GM18505 (cell line): ENCODE results near the gene PTMS.

ENCODE experiments used
- ATAC-seq: cut with Tn5 transposase; IDR thresholded peaks from one replicate; pipeline ENCODE4 v1.9.1; 2021; ENCODE audit not compliant: unreplicated experiment
- POLR2A ChIP-seq: IDR thresholded peaks from 4 replicates; pipeline ENCODE4 v1.6.1; 2011; ENCODE audit warnings: borderline replicate concordance; ENCODE audit not compliant: insufficient read depth, insufficient read length; ENCODE audit errors: extremely low read depth

Gene PTMS

DNA sequence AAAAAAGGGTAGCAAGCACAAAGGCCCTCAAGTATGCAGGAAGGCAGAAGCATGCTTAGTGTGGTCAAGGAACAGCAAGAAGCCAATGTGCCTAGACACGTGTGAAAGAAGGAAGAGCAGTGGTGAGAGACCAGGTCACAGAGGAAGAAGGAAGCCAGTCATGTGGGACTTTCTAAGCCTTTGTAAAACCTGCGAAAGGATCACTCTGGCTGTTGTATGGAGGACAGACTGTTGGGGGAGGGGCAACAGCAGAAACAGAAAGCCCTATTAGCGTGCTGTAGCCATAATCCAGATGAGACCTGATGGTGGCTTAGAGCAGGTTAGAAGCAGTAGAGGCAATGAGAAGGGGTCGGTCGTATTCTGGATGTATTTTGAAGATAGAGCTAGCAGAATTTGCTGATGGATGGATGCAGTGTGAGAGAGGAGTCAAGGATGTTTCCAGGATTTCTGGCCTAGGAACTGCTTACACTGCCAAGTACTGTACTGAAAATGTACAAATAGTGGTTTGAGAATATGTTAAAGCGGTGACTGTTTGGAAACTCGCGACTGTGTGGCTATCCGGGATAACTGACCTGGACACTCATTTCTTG, 7.6 kb upstream of the PTMS start:
- no peak for TF ChIP-seq POLR2A
- ATAC-seq: no peak

DNA sequence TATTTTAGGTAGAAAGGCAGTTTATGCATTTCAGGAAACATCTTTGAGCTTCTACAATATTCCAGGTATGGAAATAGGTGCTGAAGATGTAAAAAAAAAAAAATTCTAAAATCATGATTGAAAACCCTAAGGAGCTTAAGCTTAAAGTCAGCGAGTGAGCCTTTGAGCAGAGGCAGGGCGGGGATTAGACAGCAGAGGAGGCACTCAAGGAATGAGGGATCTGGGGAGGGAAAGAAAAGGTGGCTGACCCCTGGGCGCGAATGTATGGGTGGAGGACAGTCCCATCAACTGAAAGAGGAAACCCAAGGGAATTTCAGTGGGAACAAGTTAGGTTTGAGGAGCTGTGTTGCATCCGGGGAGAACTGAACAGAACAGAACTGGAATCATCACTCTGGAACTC, 6.4 kb upstream of the PTMS start:
- no peak for TF ChIP-seq POLR2A
- ATAC-seq: no peak

DNA sequence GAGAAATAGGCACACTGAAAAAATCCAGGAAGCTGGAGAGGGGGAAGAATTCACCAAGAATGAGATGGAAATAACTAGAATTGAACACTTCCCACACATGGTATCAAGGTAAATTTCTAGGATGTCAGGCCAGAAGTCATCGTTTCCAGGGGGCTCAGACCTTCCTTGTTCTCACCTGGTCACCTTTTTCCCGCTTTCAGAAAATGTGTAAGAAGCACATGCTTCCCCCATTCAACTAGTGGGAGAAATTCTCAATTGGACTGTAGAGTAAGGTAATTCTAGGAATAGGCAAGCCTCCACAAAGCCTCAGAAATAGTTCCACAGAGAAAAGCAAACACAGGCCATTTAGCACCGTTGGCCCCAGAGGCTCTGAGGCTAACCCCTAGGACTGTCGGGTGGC, 2.8 kb upstream of the PTMS start:
- TF ChIP-seq POLR2A: no peak
- no peak for ATAC-seq

DNA sequence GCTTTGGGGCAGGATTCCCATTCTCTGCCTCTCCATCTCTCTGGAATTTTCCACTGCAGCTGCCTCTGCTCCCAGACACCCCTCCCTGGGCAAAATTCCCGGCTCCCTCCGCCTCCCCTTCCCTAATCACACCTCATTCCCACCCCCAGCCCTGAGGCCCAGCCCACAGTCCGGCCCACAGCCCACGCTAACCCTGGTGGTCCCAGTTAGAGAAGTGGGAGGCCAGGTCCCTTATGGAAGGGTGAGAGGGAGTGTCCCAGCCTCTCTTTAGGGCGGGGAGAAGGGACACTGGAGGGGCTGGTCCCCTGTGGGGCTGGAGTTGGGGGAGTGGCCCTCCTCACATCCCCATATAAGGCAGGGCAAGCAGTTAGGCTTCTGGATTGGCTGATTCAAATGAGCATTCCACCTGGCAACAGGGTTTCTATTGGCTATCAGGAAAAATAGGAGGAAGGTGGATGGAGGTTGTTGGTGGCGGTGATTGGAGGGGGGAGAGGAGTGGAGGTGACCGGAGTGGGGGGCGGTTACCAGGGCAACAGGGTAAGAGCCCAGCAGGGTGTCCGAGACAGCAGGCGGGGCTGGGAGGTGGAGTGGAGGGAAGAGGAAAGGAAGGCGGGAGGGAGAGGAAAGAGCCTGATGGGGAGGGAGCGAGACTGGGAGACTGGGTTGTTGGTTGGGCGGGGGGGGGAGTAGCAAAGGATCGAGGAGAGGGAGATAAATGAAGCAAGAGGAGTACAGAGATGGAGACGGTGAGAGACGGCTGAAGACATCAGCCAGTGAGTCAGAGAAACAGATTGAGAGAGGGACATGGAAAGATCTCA, 1.9 kb upstream of the PTMS start:
- peak; percentile 57 for ATAC-seq
- no peak for TF ChIP-seq POLR2A

DNA sequence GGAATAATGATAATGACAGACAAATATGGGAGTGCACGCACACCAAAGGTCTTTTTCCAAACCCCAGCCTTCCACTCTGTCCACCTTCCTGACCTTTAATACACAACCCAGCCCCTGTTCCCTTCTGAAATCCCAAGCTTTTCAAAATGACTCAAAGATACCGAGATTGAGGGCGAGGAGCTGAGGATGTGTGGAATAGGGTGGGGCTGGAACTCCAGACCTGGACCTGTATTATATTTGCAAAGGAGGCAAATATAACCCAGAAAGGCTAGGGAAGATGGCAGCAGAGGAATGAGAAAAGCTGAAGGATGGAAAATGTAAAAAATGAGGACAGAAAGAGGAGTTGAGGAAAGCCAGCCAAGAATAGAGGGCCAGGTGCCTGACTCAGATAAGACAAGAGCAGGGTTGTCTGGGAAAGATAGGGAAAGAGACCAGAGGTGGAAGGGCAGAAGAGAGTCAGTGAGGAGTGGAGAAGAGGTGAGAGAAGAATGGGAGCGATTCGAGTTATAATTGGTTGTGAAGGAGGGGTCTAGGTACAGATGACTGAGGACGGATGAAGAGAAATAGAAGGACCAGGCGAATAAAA, 1.0 kb upstream of the PTMS start:
- no peak for ATAC-seq
- TF ChIP-seq POLR2A: no peak

DNA sequence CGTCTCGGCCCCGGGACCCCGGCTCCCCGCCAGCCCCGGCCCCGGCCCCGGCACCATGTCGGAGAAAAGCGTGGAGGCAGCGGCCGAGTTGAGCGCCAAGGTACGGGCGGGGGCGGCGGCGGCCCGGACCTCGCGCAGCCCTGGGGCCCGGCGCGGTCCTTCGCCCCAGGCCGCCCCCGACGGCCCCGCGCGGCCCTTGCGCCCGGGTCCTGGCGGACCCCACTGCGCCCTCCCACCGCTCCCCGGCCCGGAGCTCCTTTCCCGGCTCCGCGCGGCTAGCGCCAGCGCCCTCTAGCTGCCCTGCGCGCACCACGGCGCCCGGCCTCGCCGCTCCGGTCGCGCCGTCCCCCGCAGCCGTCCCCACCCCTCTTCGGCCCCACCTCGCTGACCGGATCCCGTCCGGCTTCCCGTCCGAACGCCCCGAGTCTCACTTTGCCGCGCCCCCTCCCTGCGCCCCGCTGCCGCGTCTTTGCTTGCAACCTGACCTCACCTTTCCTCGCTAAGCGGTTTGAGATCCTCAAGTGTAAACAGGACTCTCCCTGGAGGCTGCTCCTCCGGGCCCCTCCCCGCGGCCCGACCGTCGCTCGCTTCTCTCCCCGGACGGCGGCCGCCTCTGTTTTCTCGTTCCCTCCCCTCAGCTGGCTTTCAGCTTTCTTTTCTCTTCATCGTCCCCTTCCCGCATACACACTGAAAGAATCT, 637 bp downstream of the PTMS start:
- ATAC-seq: peak; percentile 56

DNA sequence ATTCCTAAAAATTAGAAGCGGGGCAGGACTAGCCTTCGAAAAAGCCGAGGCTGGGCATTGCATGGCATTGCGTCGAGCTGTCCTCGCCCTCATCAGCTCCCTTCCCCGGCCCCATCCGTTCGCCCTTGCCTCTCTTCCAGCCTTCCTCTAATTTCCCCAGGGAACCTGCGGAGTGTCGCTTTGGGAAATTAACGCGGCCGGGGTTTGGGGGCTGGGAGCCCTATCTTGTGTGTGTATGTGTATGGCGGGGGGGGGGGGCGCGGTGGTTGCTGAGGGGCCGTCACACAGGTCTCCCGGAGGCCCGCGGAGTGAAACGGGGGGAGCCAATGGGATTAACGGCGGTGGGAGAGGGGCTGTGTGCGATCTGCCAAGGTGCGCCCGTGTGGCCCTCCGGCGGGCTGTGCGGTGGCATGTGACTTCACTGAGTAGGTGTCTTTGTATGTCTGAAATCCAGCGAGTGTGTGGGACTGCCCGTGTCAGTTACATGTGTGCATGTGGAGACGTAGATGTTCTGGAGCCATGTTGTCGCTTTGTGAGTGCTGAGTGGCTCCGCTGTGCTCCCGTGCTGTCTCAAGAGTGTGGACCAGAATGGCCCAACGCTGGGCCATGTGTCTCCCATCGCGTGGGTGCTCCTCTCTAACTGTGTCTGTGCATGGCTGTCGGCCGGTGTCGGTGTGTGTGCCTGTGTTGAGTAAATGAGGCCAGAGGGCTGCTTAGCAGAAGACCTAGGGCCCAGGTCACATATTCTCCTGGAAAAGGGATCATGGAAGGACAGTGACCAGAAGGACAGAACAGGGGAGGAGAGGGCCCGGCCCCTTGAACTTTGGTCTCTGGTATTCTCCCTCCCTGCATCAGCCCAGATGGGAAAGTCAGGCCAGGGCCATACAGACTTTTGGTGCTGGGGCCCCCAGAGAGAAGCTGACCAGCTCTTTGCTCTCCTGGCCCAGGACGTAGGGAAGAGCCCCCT, 1.5 kb downstream of the PTMS start:
- no peak for ATAC-seq

More for the DNA sequence above, 637 bp downstream of the PTMS start:
- no peak for TF ChIP-seq POLR2A

DNA sequence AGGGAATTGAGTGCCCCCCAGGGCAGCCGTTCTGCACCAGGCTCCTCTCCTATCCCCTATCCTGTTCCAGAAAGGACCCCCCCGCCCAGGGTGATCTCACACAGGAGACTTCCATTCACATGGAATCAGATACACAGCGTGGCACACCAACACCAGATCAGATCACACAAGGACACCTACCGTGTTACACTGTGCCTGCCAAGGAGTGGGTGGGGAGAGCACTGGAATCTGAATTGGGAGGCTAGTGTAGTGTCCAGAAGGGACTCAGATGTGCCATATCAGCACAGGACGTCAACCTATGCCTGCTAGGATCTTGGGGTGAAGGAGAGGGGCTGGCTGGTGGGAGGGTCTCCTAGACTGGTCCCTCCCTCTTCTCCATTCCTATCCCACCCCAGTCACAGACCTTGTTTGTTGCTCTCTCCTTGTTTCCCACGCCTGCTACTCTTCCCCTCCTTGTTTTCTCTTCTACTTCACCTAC, 2.3 kb downstream of the PTMS start:
- no peak for TF ChIP-seq POLR2A
- ATAC-seq: no peak

More for the DNA sequence above, 1.5 kb downstream of the PTMS start:
- no peak for TF ChIP-seq POLR2A

DNA sequence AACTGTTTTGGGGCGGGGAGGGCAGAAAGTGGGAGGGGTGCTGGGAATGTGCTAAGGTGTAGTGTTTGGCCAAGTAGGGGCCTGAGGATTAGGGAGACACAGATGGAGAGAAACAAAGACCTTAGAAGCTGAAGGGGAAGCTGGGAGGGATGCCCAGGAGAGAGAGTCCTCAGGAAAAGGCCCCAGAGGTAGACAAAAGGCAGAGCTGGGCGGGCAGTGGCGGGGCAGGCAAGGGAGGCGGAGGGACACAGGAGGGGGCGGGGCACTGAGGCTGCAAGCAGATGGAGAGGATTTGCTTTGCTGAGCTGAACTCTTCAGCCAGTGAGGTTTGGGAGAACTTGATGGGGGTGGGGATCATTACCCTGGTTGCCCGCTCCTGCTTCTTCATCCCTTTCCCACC, 2.8 kb downstream of the PTMS start:
- no peak for ATAC-seq
- TF ChIP-seq POLR2A: no peak

DNA sequence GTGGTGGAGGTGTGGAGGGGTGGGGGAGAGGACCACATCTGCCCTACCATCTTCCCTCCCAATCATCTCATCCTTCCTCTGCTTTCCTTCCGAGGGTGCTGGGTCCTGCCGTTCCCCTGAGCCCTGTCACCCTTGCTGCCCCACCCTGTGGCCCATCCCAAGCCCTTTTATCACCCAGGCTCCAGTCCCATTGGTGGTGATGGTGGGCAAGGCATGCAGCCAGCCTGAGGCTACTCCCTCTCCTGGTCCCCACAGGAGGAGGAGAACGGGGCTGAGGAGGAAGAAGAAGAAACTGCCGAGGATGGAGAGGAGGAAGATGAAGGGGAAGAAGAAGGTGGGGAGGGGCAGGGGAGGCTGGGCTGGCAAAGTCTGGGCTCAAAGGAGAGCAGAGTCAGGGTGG, 3.5 kb downstream of the PTMS start:
- ATAC-seq: no peak
- no peak for TF ChIP-seq POLR2A

DNA sequence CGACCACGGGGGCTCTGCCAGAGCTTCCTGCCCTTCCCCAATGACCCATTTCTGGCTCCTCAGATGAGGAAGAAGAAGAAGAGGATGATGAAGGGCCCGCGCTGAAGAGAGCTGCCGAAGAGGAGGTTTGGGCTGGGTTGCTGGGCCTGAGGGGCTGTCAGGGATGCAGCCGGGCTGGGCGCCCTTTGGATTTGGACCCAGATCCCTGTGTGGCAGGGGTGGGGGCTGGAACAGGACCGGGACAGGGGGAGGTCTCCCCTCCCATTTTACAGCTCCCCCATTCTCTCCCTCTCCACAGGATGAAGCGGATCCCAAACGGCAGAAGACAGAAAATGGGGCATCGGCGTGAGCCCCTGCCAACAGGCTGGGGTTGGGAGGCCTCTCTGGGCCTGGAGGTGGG, 3.9 kb downstream of the PTMS start:
- no peak for TF ChIP-seq POLR2A
- ATAC-seq: no peak

DNA sequence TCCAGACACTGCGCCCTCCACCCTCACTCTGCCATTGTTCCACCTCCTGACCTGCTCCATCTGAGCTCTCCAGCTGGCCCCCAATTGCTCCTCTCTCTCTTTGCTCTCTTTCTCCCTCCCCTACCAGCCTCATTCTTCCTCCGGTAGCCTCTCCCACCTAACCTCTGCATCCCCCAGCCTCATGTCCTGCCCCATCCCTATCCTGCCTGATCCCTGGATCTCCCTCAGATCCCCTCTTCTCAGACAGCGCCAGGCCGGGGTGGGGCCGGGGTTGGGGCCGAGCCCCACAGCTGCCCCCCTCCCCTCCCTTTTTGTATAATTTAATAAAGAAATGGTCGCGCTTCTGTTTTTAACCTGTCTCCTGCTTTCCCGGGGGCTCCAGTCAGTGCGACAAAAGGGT, 4.4 kb downstream of the PTMS start:
- no peak for TF ChIP-seq POLR2A
- ATAC-seq: no peak
